GM21447 (cell line): Measurements from ENCODE around the gene FANCD2OS.
"Not testable (repeated sequence)": the region's sequence is repeated elsewhere in the genome, so short reads cannot be mapped to it uniquely, and the experiment has no call there.

Experiments
- ATAC-seq: cut with Tn5 transposase; IDR thresholded peaks from one replicate; pipeline ENCODE4 v1.9.1; 2021; ENCODE audit not compliant: unreplicated experiment

FANCD2OS gene

DNA sequence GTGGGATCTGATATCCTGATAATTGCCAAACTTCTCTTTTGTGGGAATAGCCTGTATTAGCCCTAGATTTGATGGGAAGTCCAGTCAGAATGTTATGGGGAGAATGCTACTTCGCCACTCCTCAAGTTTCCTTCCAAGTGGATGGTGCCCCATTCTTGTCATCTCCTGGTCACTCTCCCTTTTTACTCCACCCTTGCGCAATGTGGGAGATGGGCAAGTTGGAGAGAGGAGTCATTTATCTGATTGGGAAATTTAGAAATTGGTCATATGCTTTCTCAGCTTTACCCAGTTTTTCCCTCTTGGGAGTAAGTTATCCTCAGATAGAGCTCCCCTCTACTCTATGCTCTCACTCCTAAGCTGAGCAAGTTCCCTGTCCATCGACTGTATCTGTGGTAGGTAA is 14.4 kb downstream of the FANCD2OS start:
- ATAC-seq, result no peak

DNA sequence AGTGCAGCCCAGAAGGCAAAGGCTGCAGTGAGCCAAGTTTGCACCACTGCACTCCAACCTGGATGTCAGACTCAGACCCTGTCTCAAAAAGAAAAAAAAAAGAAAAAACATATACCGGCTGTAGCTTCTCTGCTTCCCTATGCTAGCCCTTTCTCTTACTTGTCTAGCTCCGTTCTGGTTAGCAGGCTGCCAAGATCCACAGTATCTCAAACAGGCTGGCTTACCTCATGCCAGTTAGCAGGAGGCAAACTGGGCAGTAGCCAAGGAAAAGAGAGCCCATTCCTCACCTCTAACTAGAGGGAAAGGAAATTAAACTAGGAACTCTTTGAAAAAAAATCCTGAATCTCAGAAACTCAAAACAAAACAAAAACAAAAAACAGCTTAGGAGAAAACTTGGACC is 16.7 kb downstream of the FANCD2OS start:
- ATAC-seq, result not testable (repeated sequence)

DNA sequence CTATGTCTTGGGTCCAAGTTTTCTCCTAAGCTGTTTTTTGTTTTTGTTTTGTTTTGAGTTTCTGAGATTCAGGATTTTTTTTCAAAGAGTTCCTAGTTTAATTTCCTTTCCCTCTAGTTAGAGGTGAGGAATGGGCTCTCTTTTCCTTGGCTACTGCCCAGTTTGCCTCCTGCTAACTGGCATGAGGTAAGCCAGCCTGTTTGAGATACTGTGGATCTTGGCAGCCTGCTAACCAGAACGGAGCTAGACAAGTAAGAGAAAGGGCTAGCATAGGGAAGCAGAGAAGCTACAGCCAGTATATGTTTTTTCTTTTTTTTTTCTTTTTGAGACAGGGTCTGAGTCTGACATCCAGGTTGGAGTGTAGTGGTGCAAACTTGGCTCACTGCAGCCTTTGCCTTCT is 17.3 kb downstream of the FANCD2OS start:
- ATAC-seq, result not testable (repeated sequence)

DNA sequence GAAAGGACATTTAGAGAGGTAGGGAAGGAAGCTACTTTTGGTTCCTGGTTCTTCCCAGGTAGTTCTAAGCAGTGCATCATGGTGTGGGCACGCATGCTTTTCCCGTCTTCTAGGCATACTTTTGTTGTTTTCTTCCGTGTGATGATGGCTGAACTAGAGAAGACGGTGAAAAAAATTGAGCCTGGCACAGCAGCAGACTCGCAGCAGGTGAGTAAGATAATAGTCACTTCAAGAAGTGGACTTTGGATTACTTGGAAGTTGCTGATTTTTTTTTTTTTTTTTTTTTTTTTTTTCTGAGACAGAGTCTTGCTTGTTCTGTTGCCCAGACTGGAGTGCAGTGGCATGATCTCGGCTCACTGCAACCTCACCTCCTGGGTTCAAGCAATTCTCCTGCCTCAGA is 17.9 kb downstream of the FANCD2OS start:
- ATAC-seq, result no peak

DNA sequence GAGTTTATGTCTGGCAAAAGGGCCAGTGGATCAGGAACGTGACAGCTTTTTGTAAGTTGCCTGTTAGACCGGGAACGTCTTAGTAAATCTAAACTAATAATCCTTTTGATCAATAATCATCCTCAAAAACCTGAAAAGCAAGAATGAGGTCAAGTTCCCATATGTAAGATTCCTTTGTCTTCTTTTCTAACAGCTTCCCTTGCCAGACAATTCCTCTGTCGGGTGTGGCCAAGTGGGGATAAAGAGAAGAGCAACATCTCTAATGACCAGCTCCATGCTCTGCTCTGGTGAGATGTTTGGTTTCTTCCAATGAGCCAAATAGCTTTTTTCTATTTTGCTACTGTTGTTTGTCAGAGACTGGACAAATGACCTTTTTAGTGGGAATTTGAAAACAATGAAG is 19.8 kb downstream of the FANCD2OS start:
- no peak for ATAC-seq

DNA sequence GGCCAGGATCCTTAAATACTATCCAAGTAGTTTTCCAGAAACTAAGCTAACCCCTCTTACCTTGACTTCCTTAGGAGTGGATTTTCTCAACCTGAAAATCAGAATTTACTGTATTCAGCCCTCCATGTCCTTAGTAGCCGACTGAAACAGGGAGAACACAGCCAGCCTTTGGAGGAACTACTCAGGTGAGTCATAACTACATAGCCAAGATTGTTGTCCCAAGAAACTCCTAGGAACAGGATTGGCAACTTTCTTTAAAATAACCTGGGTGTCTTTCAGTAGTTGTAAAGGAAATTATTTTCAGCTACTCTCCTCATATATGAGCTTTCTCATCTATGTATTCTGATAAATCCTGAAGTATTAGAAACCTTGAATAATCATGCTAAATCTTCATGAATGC is 22.3 kb downstream of the FANCD2OS start:
- no peak for ATAC-seq

DNA sequence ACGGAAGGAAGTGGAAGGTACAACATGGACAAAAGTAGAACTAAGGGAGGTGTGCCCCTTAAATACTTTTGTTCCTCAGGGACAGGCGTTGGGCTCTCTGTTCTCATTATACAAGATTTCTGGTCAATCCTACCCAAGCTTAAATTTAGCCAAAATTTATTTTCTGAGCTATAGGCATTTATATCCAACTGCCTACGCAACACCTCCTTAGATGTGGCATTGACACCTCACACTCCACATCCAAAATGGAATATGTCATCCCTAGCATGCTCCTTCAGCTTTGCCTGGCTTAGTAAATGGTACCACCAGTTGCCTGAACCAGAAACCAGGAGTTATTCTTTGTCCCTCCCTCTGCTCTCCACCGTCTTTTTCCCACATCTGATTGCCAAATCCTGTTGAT is 26.2 kb downstream of the FANCD2OS start:
- ATAC-seq, result no peak

DNA sequence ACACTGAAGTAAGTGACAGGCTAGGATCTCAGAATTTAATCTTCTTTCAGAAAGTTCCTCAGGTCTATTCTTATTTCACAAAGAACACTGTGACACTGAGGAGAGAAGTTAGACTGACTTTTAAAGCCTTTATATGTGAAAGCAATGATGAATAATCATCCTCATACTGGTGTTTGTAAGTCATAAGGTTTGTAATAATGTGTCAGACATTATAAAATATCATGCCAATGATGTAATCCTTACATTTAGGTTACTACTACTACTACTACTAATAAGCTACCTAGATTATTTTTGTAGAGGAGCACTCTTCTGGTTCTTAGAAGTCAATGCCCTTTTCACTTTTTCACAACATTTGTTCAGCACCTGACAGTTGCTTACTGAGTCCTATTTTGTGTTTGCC is 33.4 kb downstream of the FANCD2OS start:
- ATAC-seq, result no peak

DNA sequence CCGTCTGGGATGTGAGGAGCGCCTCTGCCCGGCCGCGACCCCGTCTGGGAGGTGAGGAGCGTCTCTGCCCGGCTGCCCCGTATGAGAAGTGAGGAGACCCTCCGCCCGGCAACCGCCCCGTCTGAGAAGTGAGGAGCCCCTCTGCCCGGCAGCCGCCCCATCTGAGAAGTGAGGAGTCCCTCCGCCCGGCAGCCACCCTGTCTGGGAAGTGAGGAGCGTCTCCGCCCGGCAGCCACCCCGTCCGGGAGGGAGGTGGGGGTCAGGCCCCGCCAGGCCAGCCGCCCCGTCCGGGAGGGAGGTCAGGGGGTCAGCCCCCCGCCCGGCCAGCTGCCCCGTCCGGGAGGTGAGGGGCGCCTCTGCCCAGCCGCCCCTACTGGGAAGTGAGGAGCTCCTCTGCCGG is 38.0 kb downstream of the FANCD2OS start:
- ATAC-seq, result not testable (repeated sequence)

DNA sequence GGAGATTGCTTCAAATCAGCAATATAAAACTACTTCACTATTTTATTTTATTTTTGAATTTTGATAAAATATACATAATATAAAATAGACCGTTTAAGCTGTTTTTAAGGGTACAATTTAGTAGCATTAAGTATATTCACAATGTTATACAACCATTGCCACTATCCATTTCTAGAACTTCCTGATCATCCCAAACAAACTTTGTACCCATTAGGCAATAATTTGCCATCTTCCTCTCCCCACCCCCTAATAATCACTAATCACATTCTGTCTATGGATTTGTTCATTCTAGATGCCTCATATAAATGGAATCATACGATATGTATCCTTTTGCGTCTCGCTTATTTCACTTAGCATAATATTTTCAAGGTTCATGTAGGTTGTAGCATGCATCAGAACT is 53.0 kb downstream of the FANCD2OS start:
- ATAC-seq, result no peak
